GM19328 (cell line): ENCODE measurements around the gene ECHS1.
A peak's percentile ranks its signal among the peaks of the same experiment; 100 is the strongest.
"Not testable (repeated sequence)": the region's sequence is repeated elsewhere in the genome, so short reads cannot be mapped to it uniquely, and the experiment has no call there.

Experiments
- ATAC-seq: cut with Tn5 transposase; IDR thresholded peaks from one replicate; pipeline ENCODE4 v1.9.1; 2021; ENCODE audit warnings: mild to moderate bottlenecking, moderate library complexity; ENCODE audit not compliant: unreplicated experiment

The ECHS1 gene

GRCh38 chr10:133373174-133374090 is at the start of gene ECHS1:
TSS of gene ECHS1 (minus strand) at chr10:133373354. CDS start at chr10:133373333, 21 bp downstream.
- ATAC-seq: peak; percentile 97

GRCh38 chr10:133422223-133422806 is 49.2 kb upstream of the ECHS1 start:
- no peak for ATAC-seq

GRCh38 chr10:133421336-133422222 is 48.4 kb upstream of the ECHS1 start:
- ATAC-seq: no peak

- no peak for ATAC-seq
Measured at GRCh38 chr10:133420579-133420978, 47.4 kb upstream of the ECHS1 start.

GRCh38 chr10:133420028-133420427 is 46.9 kb upstream of the ECHS1 start:
- no peak for ATAC-seq

GRCh38 chr10:133419211-133419950 is 46.2 kb upstream of the ECHS1 start:
- no peak for ATAC-seq

- no peak for ATAC-seq
Measured at GRCh38 chr10:133418289-133418993, 45.3 kb upstream of the ECHS1 start.

GRCh38 chr10:133415752-133416151 is 42.6 kb upstream of the ECHS1 start:
- ATAC-seq: no peak

- ATAC-seq: not testable (repeated sequence)
Measured at GRCh38 chr10:133414401-133414800, 41.2 kb upstream of the ECHS1 start.

- ATAC-seq: no peak
Measured at GRCh38 chr10:133412381-133412711, 39.2 kb upstream of the ECHS1 start.

- no peak for ATAC-seq
Measured at GRCh38 chr10:133411523-133412380, 38.6 kb upstream of the ECHS1 start.

- no peak for ATAC-seq
Measured at GRCh38 chr10:133405844-133406527, 32.8 kb upstream of the ECHS1 start.

GRCh38 chr10:133405272-133405671 is 32.1 kb upstream of the ECHS1 start:
- ATAC-seq: no peak

GRCh38 chr10:133403784-133404183 is 30.6 kb upstream of the ECHS1 start:
- ATAC-seq: no peak

GRCh38 chr10:133403359-133403758 is 30.2 kb upstream of the ECHS1 start:
- ATAC-seq: no peak

GRCh38 chr10:133401981-133402725 is 29.0 kb upstream of the ECHS1 start:
- no peak for ATAC-seq

- ATAC-seq: no peak
Measured at GRCh38 chr10:133401500-133401899, 28.3 kb upstream of the ECHS1 start.
